ENCODE data around the gene ZMAT5.

The ZMAT5 gene

GRCh38 chr22:29766632-29767170 lies at the start of gene ZMAT5:
Gene ZMAT5, minus strand, starts transcription at chr22:29767007. Its CDS starts 18,463 bp downstream, at chr22:29748544.
- FAIRE-seq (peak; percentile 98), DNase-seq (ENCODE audit: extremely low spot score, insufficient read length, low read depth) (peak; percentile 99)

- no peak for FAIRE-seq
- no peak for DNase-seq (ENCODE audit: extremely low spot score, insufficient read length, low read depth)
Measured at GRCh38 chr22:29816539-29816938, 49.7 kb upstream of the ZMAT5 start.

GRCh38 chr22:29816128-29816527 lies 49.3 kb upstream of the ZMAT5 start:
- DNase-seq (ENCODE audit: extremely low spot score, insufficient read length, low read depth) (no peak), FAIRE-seq (no peak)

- no peak for FAIRE-seq
- no peak for DNase-seq (ENCODE audit: extremely low spot score, insufficient read length, low read depth)
Measured at GRCh38 chr22:29815580-29815979, 48.8 kb upstream of the ZMAT5 start.

- no peak for FAIRE-seq
Measured at GRCh38 chr22:29814003-29814402, 47.2 kb upstream of the ZMAT5 start.

GRCh38 chr22:29813563-29813962 lies 46.8 kb upstream of the ZMAT5 start:
- FAIRE-seq (no peak), DNase-seq (ENCODE audit: extremely low spot score, insufficient read length, low read depth) (no peak)

More at GRCh38 chr22:29814003-29814402, 47.2 kb upstream of the ZMAT5 start:
- no peak for DNase-seq (ENCODE audit: extremely low spot score, insufficient read length, low read depth)

GRCh38 chr22:29813126-29813525 lies 46.3 kb upstream of the ZMAT5 start:
- no peak for FAIRE-seq

GRCh38 chr22:29811377-29811776 lies 44.6 kb upstream of the ZMAT5 start:
- DNase-seq (ENCODE audit: extremely low spot score, insufficient read length, low read depth) (no peak), FAIRE-seq (no peak)

More at GRCh38 chr22:29813126-29813525, 46.3 kb upstream of the ZMAT5 start:
- no peak for DNase-seq (ENCODE audit: extremely low spot score, insufficient read length, low read depth)

GRCh38 chr22:29810216-29810615 lies 43.4 kb upstream of the ZMAT5 start:
- FAIRE-seq (no peak), DNase-seq (ENCODE audit: extremely low spot score, insufficient read length, low read depth) (no peak)

- DNase-seq (ENCODE audit: extremely low spot score, insufficient read length, low read depth), result no peak
- FAIRE-seq, result no peak
Measured at GRCh38 chr22:29806196-29806595, 39.4 kb upstream of the ZMAT5 start.

- DNase-seq (ENCODE audit: extremely low spot score, insufficient read length, low read depth) (no peak), FAIRE-seq (no peak)
Measured at GRCh38 chr22:29804985-29805384, 38.2 kb upstream of the ZMAT5 start.

GRCh38 chr22:29803190-29803589 lies 36.4 kb upstream of the ZMAT5 start:
- DNase-seq (ENCODE audit: extremely low spot score, insufficient read length, low read depth) (no peak), FAIRE-seq (no peak)

- FAIRE-seq (no peak), DNase-seq (ENCODE audit: extremely low spot score, insufficient read length, low read depth) (no peak)
Measured at GRCh38 chr22:29801796-29802195, 35.0 kb upstream of the ZMAT5 start.

- no peak for DNase-seq (ENCODE audit: extremely low spot score, insufficient read length, low read depth)
- no peak for FAIRE-seq
Measured at GRCh38 chr22:29801153-29801552, 34.3 kb upstream of the ZMAT5 start.

GRCh38 chr22:29799217-29799680 lies 32.4 kb upstream of the ZMAT5 start:
- no peak for DNase-seq (ENCODE audit: extremely low spot score, insufficient read length, low read depth)
- no peak for FAIRE-seq

GRCh38 chr22:29798801-29799200 lies 32.0 kb upstream of the ZMAT5 start:
- DNase-seq (ENCODE audit: extremely low spot score, insufficient read length, low read depth) (no peak), FAIRE-seq (no peak)

GRCh38 chr22:29798318-29798717 lies 31.5 kb upstream of the ZMAT5 start:
- FAIRE-seq (peak; percentile 45), DNase-seq (ENCODE audit: extremely low spot score, insufficient read length, low read depth) (peak; percentile 4)

- DNase-seq (ENCODE audit: extremely low spot score, insufficient read length, low read depth), result peak; percentile 23
- peak; percentile 73 for FAIRE-seq
Measured at GRCh38 chr22:29797351-29797750, 30.5 kb upstream of the ZMAT5 start.

GRCh38 chr22:29795663-29796062 lies 28.9 kb upstream of the ZMAT5 start:
- no peak for FAIRE-seq
- DNase-seq (ENCODE audit: extremely low spot score, insufficient read length, low read depth), result no peak

- FAIRE-seq, result no peak
Measured at GRCh38 chr22:29793396-29793795, 26.6 kb upstream of the ZMAT5 start.

GRCh38 chr22:29790061-29790460 lies 23.3 kb upstream of the ZMAT5 start:
- FAIRE-seq (no peak), DNase-seq (ENCODE audit: extremely low spot score, insufficient read length, low read depth) (no peak)

More at GRCh38 chr22:29793396-29793795, 26.6 kb upstream of the ZMAT5 start:
- DNase-seq (ENCODE audit: extremely low spot score, insufficient read length, low read depth), result no peak
